K562 (cell line): ENCODE measurements around the gene LGI4. TPM values are rescaled to one million over a fixed set of nuclear protein-coding genes. Genes with fewer than 3 reads are reported as not detected.

Experiments used
- C11orf30 ChIP-seq: fragments of 450-650 bp; IDR thresholded peaks from 2 replicates; pipeline ENCODE4 v1.6.1; 2016; ENCODE audit warnings: low read depth, mild to moderate bottlenecking
- EGR1 ChIP-seq: fragments of 450-650 bp; conservative IDR thresholded peaks from 2 replicates; pipeline ENCODE4 v1.6.1; 2017; ENCODE audit warnings: mild to moderate bottlenecking
- ELF4 ChIP-seq: fragments of 450-650 bp; formaldehyde crosslinking; IDR thresholded peaks from 2 replicates; pipeline ENCODE4 v1.4.0; 2022; ENCODE audit warnings: missing genetic modification characterization
- GABPB1 ChIP-seq: sonication (generic); formaldehyde crosslinking; IDR thresholded peaks from 2 replicates; pipeline ENCODE4 v1.8.0; 2022; ENCODE audit warnings: mild to moderate bottlenecking, missing genetic modification reagents
- GTF2F1 ChIP-seq: IDR thresholded peaks from 2 replicates; pipeline ENCODE4 v1.6.1; 2011; ENCODE audit warnings: low read depth, low read length, improper control_type of control experiment
- HNRNPL ChIP-seq: fragments of 200-400 bp; formaldehyde crosslinking; IDR thresholded peaks from 2 replicates; pipeline ENCODE4 v1.6.1; 2017; ENCODE audit warnings: low read depth, mild to moderate bottlenecking, low read length
- MAFF ChIP-seq: IDR thresholded peaks from 2 replicates; pipeline ENCODE4 v1.6.1; 2012; ENCODE audit warnings: low read length, improper control_type of control experiment
- MAFG ChIP-seq: fragments of 450-650 bp; conservative IDR thresholded peaks from 2 replicates; pipeline ENCODE4 v1.6.1; 2016; ENCODE audit warnings: missing genetic modification characterization, missing compliant biosample characterization
- NFE2 ChIP-seq: IDR thresholded peaks from 2 replicates; pipeline ENCODE4 v1.6.1; 2014; ENCODE audit warnings: antibody characterized with exemption, low read depth
- SMARCA4 ChIP-seq: fragments of 450-650 bp; IDR thresholded peaks from 2 replicates; pipeline ENCODE4 v1.6.1; 2016
- SMARCA5 ChIP-seq: fragments of 450-650 bp; IDR thresholded peaks from 2 replicates; pipeline ENCODE4 v1.6.1; 2016
- ZNF316 ChIP-seq: fragments of 450-650 bp; IDR thresholded peaks from 2 replicates; pipeline ENCODE4 v1.6.1; 2016
- ZNF407 ChIP-seq: fragments of 450-650 bp; IDR thresholded peaks from 2 replicates; pipeline ENCODE4 v1.6.1; 2016; ENCODE audit warnings: low read depth
- polyA plus RNA-seq, 8 experiments: library from polyadenylated mRNA; depleted of rRNA in 4 of 8; stranded (reverse) in 5 of 8; unstranded in 3 of 8; fragments of >200 nt; fragmentation: Nextera tagmentation in 2 of 8; fragmentation: Illumina TruSeq in 1 of 8; extraction: Ambion mirVana in 2 of 8; extraction: Trizol in 1 of 8; gene quantifications; 2 replicates each; pipeline versions ENCODE4 v1.2.1 to v1.2.3, GENCODE V29; 2011 to 2014; ENCODE audit warnings: inconsistent platforms in 1 of 8, missing spikeins in 1 of 8
- total RNA-seq, 7 experiments: library from RNA; depleted of rRNA in 6 of 7; stranded (reverse); fragments of >200 nt in 6 of 7; fragmentation: Illumina TruSeq in 2 of 7; extraction: Trizol in 2 of 7; gene quantifications; 2 replicates each; pipeline versions ENCODE4 v1.2.1 to v1.2.3, GENCODE V29; 2011 to 2021; ENCODE audit warnings: low replicate concordance in 1 of 7

LGI4 gene
- total and polyA plus RNA-seq, 9 of the 15 experiments (the other 6 are each of a cell fraction or from before 2014, with no cell fraction given) = 0.14 to 0.30 (median 0.24) TPM; not detected in 4

GRCh38 chr19:35181387-35181786 is 46.5 kb upstream of the LGI4 start (continued):
- TF ChIP-seq ZNF407 (no peak), GABPB1 (CRISPR knock-in tag) (no peak), ELF4 (no peak), MAFF (peak; percentile 91), HNRNPL (no peak), GTF2F1 (no peak), ZNF316 (peak; percentile 97), SMARCA5 (no peak), C11orf30 (peak; percentile 95), SMARCA4 (0 out of 2 replicates have a peak, but pooled peaks have one; percentile 21), EGR1 (no peak), NFE2 (peak; percentile 78), MAFG (tag) (peak; percentile 94)
